Measurements from ENCODE around the gene FAM180B. TPM values are rescaled to one million over a fixed set of nuclear protein-coding genes. Genes with fewer than 3 reads are reported as not detected.
A peak's percentile ranks its signal among the peaks of the same experiment; 100 is the strongest.
"Not testable (repeated sequence)": the region's sequence is repeated elsewhere in the genome, so short reads cannot be mapped to it uniquely, and the experiment has no call there.

Gene FAM180B
- total RNA-seq, 1 donor from 2014 or later, result 0.29 TPM

GRCh38 chr11:47595029-47595428 lies 8.6 kb downstream of the FAM180B start:
- DNase-seq (ENCODE audit: low spot score), result no peak

GRCh38 chr11:47595967-47596366 lies 9.5 kb downstream of the FAM180B start:
- DNase-seq (ENCODE audit: low spot score), result no peak

- no peak for DNase-seq (ENCODE audit: low spot score)
Observed at GRCh38 chr11:47599902-47600301, 13.4 kb downstream of the FAM180B start.

GRCh38 chr11:47603295-47603694 lies 16.8 kb downstream of the FAM180B start:
- no peak for DNase-seq (ENCODE audit: low spot score)

GRCh38 chr11:47605921-47606320 lies 19.4 kb downstream of the FAM180B start:
- no peak for DNase-seq (ENCODE audit: low spot score)

GRCh38 chr11:47606731-47607130 lies 20.3 kb downstream of the FAM180B start:
- DNase-seq (ENCODE audit: low spot score), result no peak

GRCh38 chr11:47607380-47607779 lies 20.9 kb downstream of the FAM180B start:
- no peak for DNase-seq (ENCODE audit: low spot score)

GRCh38 chr11:47609675-47610074 lies 23.2 kb downstream of the FAM180B start:
- no peak for DNase-seq (ENCODE audit: low spot score)

- no peak for DNase-seq (ENCODE audit: low spot score)
Observed at GRCh38 chr11:47611348-47611794, 24.9 kb downstream of the FAM180B start.

GRCh38 chr11:47615249-47615648 lies 28.8 kb downstream of the FAM180B start:
- no peak for DNase-seq (ENCODE audit: low spot score)

- DNase-seq (ENCODE audit: low spot score), result peak; percentile 50
Observed at GRCh38 chr11:47616726-47617416, 30.4 kb downstream of the FAM180B start.

- no peak for DNase-seq (ENCODE audit: low spot score)
Observed at GRCh38 chr11:47617417-47617809, 30.9 kb downstream of the FAM180B start.

- DNase-seq (ENCODE audit: low spot score), result no peak
Observed at GRCh38 chr11:47620836-47621378, 34.4 kb downstream of the FAM180B start.

- no peak for DNase-seq (ENCODE audit: low spot score)
Observed at GRCh38 chr11:47626234-47626633, 39.8 kb downstream of the FAM180B start.

GRCh38 chr11:47628026-47628425 lies 41.5 kb downstream of the FAM180B start:
- no peak for DNase-seq (ENCODE audit: low spot score)

- DNase-seq (ENCODE audit: low spot score), result no peak
Observed at GRCh38 chr11:47631473-47631872, 45.0 kb downstream of the FAM180B start.

- not testable (repeated sequence) for DNase-seq (ENCODE audit: low spot score)
Observed at GRCh38 chr11:47636331-47636730, 49.9 kb downstream of the FAM180B start.

Other genes with a start within 250 kb of the FAM180B start
- gene MYBPC3, start 234.0 kb upstream of the FAM180B start, total RNA-seq, result 0.18 TPM
- gene SPI1, start 208.1 kb upstream of the FAM180B start, total RNA-seq, result 10.6 TPM
- gene SLC39A13, start 178.1 kb upstream of the FAM180B start, total RNA-seq, result 40.4 TPM
- 87.4 TPM for gene PSMC3, start 160.2 kb upstream of the FAM180B start, total RNA-seq
- 0.44 TPM for gene RAPSN, start 137.5 kb upstream of the FAM180B start, total RNA-seq
- 149 TPM for gene CELF1, start 33.5 kb upstream of the FAM180B start, total RNA-seq
- 26.8 TPM for gene PTPMT1, start 21.1 kb upstream of the FAM180B start, total RNA-seq
- 17.5 TPM for gene KBTBD4, start 7.7 kb upstream of the FAM180B start, total RNA-seq
- 95.5 TPM for gene NDUFS3, start 7.6 kb upstream of the FAM180B start, total RNA-seq
- gene C1QTNF4, start 7.7 kb downstream of the FAM180B start, total RNA-seq, result 1.4 TPM
- 70.7 TPM for gene MTCH2, start 55.9 kb downstream of the FAM180B start, total RNA-seq
- 4.9 TPM for gene AGBL2, start 128.7 kb downstream of the FAM180B start, total RNA-seq
- gene FNBP4, start 180.7 kb downstream of the FAM180B start, total RNA-seq, result 193 TPM